Measurements from ENCODE around the gene BRF1.

DNA sequence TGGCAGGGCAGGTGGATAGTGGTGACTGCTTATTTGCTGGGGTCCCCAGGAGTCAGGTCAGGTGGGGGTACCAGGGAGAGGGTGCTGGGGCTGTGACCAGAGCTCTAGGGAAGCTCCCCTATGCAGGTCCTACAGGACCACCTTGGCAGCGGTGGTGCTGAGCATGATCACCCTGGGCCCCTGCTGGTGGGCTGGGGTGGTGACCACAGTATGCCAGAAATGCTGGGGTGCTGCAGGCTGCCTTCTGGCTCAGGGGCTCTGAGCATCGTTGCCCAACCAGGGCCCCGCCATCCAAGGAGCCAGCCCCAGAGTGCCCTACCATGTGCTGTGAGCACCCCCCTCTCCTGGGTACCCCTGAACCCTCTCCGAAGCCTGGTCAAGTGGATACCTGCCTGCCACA is 102.2 kb downstream of the BRF1 start:
- TF ChIP-seq SUZ12 (IDR thresholded peaks at IDR 0.05; ENCODE audit: extremely low read depth, insufficient read depth, insufficient read length) (no peak), ZNF274 (IDR thresholded peaks at IDR 0.05; ENCODE audit: low read depth, low read length) (no peak)

Data from NT2/D1 (cell line).